Urinary bladder (tissue), 4 donors: ENCODE measurements around the gene HMCN2. TPM values are rescaled to one million over a fixed set of nuclear protein-coding genes. Genes with fewer than 3 reads are reported as not detected.
"Not testable (repeated sequence)": the region's sequence is repeated elsewhere in the genome, so short reads cannot be mapped to it uniquely, and the experiment has no call there.

Experiments
- DNase-seq: peaks from one replicate; pipeline ENCODE4 v3.0.0-alpha.2; 2015; ENCODE audit errors: extremely low spot score
- H3K27ac ChIP-seq: one replicate; pipeline ENCODE4 v1.5.1; 2013; ENCODE audit warnings: low read depth, mild to moderate bottlenecking, moderate library complexity
- H3K36me3 ChIP-seq: one replicate; pipeline ENCODE4 v1.6.1; 2013; ENCODE audit warnings: mild to moderate bottlenecking, moderate library complexity; ENCODE audit not compliant: insufficient read depth
- H3K4me1 ChIP-seq: one replicate; pipeline ENCODE4 v1.6.1; 2013; ENCODE audit warnings: mild to moderate bottlenecking, moderate library complexity; ENCODE audit not compliant: insufficient read depth
- H3K4me3 ChIP-seq: one replicate; pipeline ENCODE4 v1.5.1; 2013; ENCODE audit warnings: low read depth, low read length
- WGBS: extraction: QIAGEN DNeasy Blood & Tissue Kit; methylation state at CpG from one replicate; pipeline ENCODE4 v1.1.7; 2013; 5-methylcytosine and 5-hydroxymethylcytosine counted together
- polyA plus RNA-seq: library from polyadenylated mRNA; stranded (reverse); fragments of 200-250 nt; gene quantifications from one replicate; pipeline ENCODE4 v1.2.3, GENCODE V29; 2013
- total RNA-seq: library from RNA; depleted of rRNA; stranded (reverse); fragments of >200 nt; gene quantifications from one replicate; pipeline ENCODE4 v1.2.3, GENCODE V29; 2014
- donor health status: healthy with polysubstance abuse.
- donor health status: healthy.

Gene HMCN2
- total and polyA plus RNA-seq, 2 donors, result 14.6 to 15.9 TPM

- no peak for DNase-seq
- Histone ChIP-seq H3K27ac (no peak overlapping the region), H3K4me3 (no peak overlapping the region), H3K36me3 (no peaks in the 10 kb centered on the region), H3K4me1 (no peaks in the 10 kb centered on the region)
- 81% methylated on average over 13 of the region's 13 CpGs for WGBS
These were observed 163.8 kb downstream of the HMCN2 start for GRCh38 chr9:130429381-130429780.

DNA sequence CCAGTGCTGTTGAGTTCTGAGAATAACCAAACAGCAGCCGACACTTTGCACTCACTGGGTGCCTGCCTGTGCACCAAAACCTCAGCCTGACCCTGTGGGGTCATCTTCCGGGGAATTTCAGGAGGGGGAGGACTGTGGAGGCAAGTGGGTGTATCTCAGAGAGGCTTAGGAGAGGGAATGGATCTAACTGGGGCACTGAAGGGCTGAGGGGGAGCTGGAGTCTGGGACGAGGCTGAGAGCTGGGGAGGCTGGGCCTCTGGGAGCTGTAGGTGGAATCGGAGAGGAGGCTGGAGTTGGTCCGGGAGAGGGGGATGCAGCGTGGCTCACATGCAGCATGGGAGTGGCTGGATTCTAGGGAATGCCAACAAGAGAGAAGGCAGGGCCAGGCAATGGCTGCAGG lies 164.3 kb downstream of the HMCN2 start:
- Histone ChIP-seq H3K27ac (no peak overlapping the region), H3K4me3 (no peak overlapping the region), H3K4me1 (no peaks in the 10 kb centered on the region), H3K36me3 (no peaks in the 10 kb centered on the region)
- no peak for DNase-seq
- WGBS, result 91% methylated on average over 6 of the region's 6 CpGs

- Histone ChIP-seq H3K4me3 (no peak overlapping the region), H3K27ac (no peak overlapping the region), H3K36me3 (no peaks in the 10 kb centered on the region), H3K4me1 (no peaks in the 10 kb centered on the region)
- DNase-seq, result no peak
- WGBS, result 98% methylated on average over 18 of the region's 18 CpGs
These were observed 164.7 kb downstream of the HMCN2 start for GRCh38 chr9:130430232-130430631.

- WGBS, result 95% methylated on average over 22 of the region's 22 CpGs
- Histone ChIP-seq H3K27ac (no peak overlapping the region), H3K4me3 (no peak overlapping the region), H3K36me3 (no peaks in the 10 kb centered on the region), H3K4me1 (no peaks in the 10 kb centered on the region)
- no peak for DNase-seq
These were observed 165.4 kb downstream of the HMCN2 start for GRCh38 chr9:130430734-130431535.

DNA sequence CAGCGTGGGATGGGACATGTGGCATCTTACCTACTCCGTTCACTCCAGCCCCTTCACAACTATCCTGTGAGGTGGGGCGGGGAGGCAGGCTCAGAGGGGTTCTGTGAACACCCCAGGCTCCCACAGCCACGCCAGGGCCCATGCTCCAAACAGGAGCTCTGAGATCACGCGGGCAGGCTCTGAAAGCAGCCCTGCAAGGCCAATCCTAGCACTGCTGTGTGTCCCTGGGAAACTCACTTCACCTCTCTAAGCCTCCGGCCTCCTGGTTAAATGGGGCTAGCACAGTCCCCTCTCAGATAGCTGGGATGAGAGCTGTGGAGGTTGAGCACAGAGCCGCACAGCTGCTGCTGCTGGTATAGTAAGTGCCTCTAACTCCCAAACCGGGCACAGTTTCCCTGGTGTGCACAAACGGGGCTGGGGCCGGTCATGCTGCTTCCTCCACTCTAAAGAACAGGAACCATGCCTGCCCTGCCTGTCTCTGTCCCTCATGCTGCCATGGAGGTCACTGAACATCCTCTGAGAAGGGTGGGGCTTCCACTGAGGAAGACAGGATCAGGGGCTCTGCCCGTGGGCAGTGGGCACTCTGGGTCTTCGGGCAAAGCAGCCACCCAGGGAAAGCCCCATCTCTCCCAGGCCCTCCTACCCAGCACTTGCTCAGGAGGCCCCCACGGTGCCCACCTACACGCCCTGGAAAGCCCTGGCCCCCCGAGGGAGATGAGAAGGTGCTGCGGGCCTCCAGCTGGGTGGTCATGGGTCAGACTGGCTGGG lies 166.2 kb downstream of the HMCN2 start:
- no peak overlapping the region for H3K4me3 ChIP-seq
- no peaks in the 10 kb centered on the region for H3K36me3 ChIP-seq
- DNase-seq, result no peak
- no peaks in the 10 kb centered on the region for H3K4me1 ChIP-seq
- WGBS, result 91% methylated on average over 17 of the region's 17 CpGs
- H3K27ac ChIP-seq, result no peak overlapping the region

- no peaks in the 10 kb centered on the region for H3K36me3 ChIP-seq
- H3K4me1 ChIP-seq, result no peaks in the 10 kb centered on the region
- WGBS, result 78% methylated on average over 11 of the region's 11 CpGs
- no peak overlapping the region for H3K27ac ChIP-seq
- no peak overlapping the region for H3K4me3 ChIP-seq
- no peak for DNase-seq
These were observed 166.8 kb downstream of the HMCN2 start for GRCh38 chr9:130432362-130432761.

- Histone ChIP-seq H3K4me1 (no peaks in the 10 kb centered on the region), H3K36me3 (no peaks in the 10 kb centered on the region), H3K27ac (no peak overlapping the region), H3K4me3 (no peak overlapping the region)
- no peak for DNase-seq
- 65% methylated on average over 16 of the region's 16 CpGs for WGBS
These were observed 167.2 kb downstream of the HMCN2 start for GRCh38 chr9:130432796-130433167.

DNA sequence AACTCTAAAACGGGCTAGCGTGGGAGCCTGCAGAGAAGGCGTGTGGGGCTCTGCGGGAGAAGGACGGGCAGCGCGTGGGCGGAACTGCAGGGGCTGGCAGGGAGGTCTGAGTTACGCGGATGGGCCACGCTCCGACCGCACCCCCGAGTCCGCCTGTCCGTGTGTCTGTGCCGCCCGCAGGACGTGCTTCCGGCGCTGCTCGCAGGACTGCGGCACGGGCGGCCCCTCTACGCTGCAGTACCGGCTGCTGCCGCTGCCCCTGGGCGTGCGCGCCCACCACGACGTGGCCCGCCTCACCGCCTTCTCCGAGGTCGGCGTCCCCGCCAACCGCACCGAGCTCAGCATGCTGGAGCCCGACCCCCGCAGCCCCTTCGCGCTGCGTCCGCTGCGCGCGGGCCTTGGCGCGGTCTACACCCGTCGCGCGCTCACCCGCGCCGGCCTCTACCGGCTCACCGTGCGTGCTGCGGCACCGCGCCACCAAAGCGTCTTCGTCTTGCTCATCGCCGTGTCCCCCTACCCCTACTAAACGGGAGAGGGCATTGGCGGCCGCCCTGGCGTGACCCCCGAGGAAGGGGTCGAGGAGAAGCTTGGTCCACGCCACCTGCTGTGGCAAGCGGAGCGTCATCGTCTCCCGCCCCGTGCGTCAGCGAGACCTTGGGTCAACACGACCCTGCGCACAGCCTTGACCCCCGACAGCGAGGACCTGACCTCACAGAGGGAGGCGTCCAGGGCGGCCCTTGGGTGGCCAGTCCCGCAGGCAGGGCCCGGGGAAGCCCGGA lies 167.8 kb downstream of the HMCN2 start:
- H3K4me1 ChIP-seq, result no peaks in the 10 kb centered on the region
- no peak for DNase-seq
- 8% methylated on average over 92 of the region's 92 CpGs for WGBS
- H3K36me3 ChIP-seq, result no peaks in the 10 kb centered on the region
- no peak overlapping the region for H3K4me3 ChIP-seq
- no peak overlapping the region for H3K27ac ChIP-seq

DNA sequence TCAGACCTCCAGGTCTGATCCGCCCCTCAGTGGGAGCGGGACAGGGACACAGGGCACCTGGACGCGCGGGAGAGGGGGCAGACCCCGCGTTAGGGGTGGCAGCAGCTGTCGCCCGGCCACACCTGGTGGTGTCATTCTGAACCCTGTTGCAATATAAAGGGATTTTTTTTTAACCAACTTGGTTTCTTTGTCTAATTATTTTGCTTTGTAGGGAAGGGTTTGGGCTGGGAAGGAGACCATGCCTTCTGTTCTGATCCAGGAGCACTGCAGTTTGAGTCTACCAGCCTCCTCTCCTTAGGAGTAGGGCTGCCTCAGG lies 168.3 kb downstream of the HMCN2 start:
- WGBS, result 50% methylated on average over 9 of the region's 9 CpGs
- no peak for DNase-seq
- Histone ChIP-seq H3K36me3 (no peaks in the 10 kb centered on the region), H3K4me1 (no peaks in the 10 kb centered on the region), H3K27ac (no peak overlapping the region), H3K4me3 (no peak overlapping the region)

- H3K27ac ChIP-seq, DNase-seq, H3K4me3 ChIP-seq, H3K4me1 ChIP-seq, H3K36me3 ChIP-seq: not testable (repeated sequence)
- WGBS, result 92% methylated on average over 5 of the region's 5 CpGs
These were observed 169.1 kb downstream of the HMCN2 start for GRCh38 chr9:130434656-130435055.

GRCh38 chr9:130437011-130437789 lies 171.6 kb downstream of the HMCN2 start:
- DNase-seq, result no peak
- H3K27ac ChIP-seq, result no peak overlapping the region
- no peaks in the 10 kb centered on the region for H3K36me3 ChIP-seq
- no peak overlapping the region for H3K4me3 ChIP-seq
- 73% methylated on average over 15 of the region's 15 CpGs for WGBS
- H3K4me1 ChIP-seq, result no peaks in the 10 kb centered on the region

DNA sequence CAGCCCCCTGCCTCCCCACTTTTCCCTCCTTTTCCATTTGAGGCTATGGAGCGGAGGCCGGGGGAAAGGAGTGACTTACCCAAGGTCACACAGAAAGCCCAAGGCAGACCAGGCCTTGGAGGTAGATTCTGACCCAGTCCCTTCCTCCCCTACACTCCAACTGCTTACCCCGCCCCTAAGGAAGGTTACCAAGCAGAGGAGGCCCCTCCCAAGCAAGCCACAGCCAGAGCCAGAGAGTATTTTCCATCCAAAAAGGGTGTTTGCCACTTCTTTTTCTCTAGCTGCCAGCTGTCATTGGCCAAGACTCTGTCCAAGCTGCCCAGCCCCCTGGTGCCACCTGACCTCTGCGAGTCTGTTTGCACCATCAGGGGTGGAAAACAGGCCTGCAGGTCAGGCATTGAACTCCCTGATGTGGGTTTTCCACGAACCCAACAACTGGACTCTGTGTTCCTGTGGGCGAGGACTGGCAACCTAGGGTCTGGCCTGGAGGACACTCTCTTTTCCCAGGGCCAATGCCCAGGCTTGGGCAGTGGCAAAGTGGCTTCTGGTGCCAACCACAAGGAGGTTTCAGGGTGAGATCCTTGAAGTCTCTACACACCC lies 172.9 kb downstream of the HMCN2 start:
- no peak for DNase-seq

GRCh38 chr9:130441031-130441430 lies 175.5 kb downstream of the HMCN2 start:
- no peak for DNase-seq
- Histone ChIP-seq H3K4me1 (no peaks in the 10 kb centered on the region), H3K36me3 (no peaks in the 10 kb centered on the region), H3K4me3 (no peak overlapping the region), H3K27ac (no peak overlapping the region)
- 98% methylated on average over 1 of the region's 1 CpG for WGBS

More for the DNA sequence above, 172.9 kb downstream of the HMCN2 start:
- Histone ChIP-seq H3K27ac (no peak overlapping the region), H3K36me3 (no peaks in the 10 kb centered on the region), H3K4me3 (no peak overlapping the region), H3K4me1 (no peaks in the 10 kb centered on the region)
- WGBS, result 87% methylated on average over 6 of the region's 6 CpGs
